ENCODE results near the gene KRTAP29-1.

DNA sequence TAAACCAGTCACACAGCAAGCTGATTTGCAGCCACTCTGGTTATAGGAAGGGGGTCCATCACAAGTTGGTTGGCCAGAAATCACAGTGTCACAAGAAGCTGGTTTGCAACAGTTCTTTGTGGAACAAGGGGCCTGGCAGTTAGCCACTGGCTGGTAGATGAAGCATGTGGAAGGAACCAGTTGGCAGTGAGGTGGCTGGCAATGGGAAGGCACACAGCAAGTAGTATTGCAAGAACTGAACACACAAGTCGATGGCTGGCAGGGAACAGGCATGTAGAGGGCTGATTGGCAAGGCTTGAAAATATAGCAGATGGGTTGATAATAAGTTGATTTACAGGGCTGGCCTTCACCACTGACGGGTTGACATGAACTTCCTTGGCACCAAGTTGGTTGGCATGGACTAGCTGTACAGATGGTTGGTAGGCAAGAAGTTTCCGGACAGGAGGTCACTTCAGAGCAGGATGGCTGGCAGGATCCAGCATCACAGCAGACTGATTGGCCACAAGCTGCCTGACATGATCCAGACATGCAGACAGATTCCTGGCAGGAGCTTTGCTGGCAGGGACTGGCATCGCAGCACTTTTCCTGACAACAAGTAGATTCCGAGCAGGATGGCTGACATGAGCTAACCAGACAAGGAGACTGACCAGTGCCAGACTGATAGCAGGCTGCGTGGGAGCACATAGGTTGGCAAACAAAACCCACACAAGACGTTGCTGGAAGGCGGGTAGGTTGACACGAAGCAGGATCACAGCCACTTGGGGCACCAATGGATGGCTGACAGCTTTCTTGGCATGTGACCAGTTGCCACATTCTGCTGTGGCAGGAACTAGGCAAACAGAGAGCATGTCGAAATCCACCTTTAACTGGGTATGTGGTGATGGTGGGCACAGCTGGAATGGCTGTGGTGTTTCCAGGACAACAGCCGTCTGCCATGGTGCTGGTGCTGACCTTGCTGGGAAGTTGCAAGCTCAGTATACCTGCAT is at the start of gene KRTAP29-1:
- TF ChIP-seq, protein P1, sequence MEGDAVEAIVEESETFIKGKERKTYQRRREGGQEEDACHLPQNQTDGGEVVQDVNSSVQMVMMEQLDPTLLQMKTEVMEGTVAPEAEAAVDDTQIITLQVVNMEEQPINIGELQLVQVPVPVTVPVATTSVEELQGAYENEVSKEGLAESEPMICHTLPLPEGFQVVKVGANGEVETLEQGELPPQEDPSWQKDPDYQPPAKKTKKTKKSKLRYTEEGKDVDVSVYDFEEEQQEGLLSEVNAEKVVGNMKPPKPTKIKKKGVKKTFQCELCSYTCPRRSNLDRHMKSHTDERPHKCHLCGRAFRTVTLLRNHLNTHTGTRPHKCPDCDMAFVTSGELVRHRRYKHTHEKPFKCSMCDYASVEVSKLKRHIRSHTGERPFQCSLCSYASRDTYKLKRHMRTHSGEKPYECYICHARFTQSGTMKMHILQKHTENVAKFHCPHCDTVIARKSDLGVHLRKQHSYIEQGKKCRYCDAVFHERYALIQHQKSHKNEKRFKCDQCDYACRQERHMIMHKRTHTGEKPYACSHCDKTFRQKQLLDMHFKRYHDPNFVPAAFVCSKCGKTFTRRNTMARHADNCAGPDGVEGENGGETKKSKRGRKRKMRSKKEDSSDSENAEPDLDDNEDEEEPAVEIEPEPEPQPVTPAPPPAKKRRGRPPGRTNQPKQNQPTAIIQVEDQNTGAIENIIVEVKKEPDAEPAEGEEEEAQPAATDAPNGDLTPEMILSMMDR (IDR thresholded peaks at IDR 0.05 in 8 of 11, conservative IDR thresholded peaks at IDR 0.05 in 3 of 11): no peak
- peak in 1 of 3 donors; percentile 8 for TF ChIP-seq POLR2AphosphoS5 (IDR thresholded peaks at IDR 0.05)
- no peak for TF ChIP-seq POLR2A (IDR thresholded peaks at IDR 0.05)

Measured in spleen (tissue), 7 donors.